Measurements from ENCODE around the gene SKA2. TPM values are rescaled to one million over a fixed set of nuclear protein-coding genes. Genes with fewer than 3 reads are reported as not detected.

The SKA2 gene
- total and polyA plus RNA-seq, 2 donors (not counting 3 experiments of a cell fraction or from before 2014, with no cell fraction given): 12.9 to 79.6 TPM

DNA sequence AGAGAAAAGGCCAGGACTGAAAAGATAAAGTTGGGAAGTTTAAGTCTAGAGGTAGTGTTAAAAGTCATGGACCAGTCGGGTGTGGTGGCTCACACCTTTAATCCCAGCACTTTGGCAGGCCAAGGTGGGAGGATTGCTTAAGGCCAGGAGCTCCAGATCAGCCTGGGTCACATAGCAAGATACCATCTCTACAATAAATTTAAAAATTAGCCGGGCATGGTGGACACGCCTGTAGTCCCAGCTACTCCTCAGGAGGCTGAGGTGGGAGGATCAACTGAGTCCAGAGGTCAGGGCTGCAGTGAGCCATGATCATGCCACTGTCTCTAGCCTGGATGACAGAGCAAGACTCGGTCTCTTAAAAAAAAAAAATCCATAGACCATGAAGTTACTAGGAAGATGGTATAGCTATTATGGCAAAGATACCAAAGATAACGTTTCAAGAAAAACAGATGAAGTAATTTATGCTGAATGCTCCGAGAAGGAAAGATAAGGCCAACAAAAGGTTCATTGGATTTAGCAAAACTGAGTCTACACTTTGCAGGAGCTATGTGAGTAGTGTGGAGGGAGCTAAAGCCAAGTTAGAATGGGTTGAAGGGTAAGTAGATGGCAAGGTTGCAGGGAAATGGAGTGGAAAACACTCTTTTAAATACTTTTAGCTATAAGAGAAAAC lies 60.0 kb downstream of the SKA2 start:
- H4K20me1 ChIP-seq (replicated peaks; ENCODE audit: control insufficient read depth, extremely low read depth, insufficient read depth, low read length): no peaks in the 10 kb centered on the region
- TF ChIP-seq MYC (IDR thresholded peaks at IDR 0.05; ENCODE audit: low read depth, low read length): no peak
- TF ChIP-seq POLR2A (IDR thresholded peaks at IDR 0.05; ENCODE audit: low read depth, low read length): no peak
- no peak for TF ChIP-seq EZH2 (IDR thresholded peaks at IDR 0.05; ENCODE audit: borderline replicate concordance, low read depth, low read length, severe bottlenecking)
- no peak for TF ChIP-seq FOS (IDR thresholded peaks at IDR 0.05; ENCODE audit: borderline replicate concordance, insufficient read depth, low read length)
- TF ChIP-seq, protein P1, sequence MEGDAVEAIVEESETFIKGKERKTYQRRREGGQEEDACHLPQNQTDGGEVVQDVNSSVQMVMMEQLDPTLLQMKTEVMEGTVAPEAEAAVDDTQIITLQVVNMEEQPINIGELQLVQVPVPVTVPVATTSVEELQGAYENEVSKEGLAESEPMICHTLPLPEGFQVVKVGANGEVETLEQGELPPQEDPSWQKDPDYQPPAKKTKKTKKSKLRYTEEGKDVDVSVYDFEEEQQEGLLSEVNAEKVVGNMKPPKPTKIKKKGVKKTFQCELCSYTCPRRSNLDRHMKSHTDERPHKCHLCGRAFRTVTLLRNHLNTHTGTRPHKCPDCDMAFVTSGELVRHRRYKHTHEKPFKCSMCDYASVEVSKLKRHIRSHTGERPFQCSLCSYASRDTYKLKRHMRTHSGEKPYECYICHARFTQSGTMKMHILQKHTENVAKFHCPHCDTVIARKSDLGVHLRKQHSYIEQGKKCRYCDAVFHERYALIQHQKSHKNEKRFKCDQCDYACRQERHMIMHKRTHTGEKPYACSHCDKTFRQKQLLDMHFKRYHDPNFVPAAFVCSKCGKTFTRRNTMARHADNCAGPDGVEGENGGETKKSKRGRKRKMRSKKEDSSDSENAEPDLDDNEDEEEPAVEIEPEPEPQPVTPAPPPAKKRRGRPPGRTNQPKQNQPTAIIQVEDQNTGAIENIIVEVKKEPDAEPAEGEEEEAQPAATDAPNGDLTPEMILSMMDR (IDR thresholded peaks at IDR 0.05; ENCODE audit: extremely low read depth in 1 of 2, insufficient read depth in 1 of 2, low read depth in 1 of 2, low read length in 2 of 2): no peak
- TF ChIP-seq POLR2AphosphoS5 (IDR thresholded peaks at IDR 0.05; ENCODE audit: insufficient read depth, low read depth, low read length): no peak
- TF ChIP-seq, protein P2, sequence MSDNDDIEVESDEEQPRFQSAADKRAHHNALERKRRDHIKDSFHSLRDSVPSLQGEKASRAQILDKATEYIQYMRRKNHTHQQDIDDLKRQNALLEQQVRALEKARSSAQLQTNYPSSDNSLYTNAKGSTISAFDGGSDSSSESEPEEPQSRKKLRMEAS (IDR thresholded peaks at IDR 0.05; ENCODE audit: insufficient read depth, insufficient read length): no peak
- TF ChIP-seq GATA2 (IDR thresholded peaks at IDR 0.05; ENCODE audit: insufficient read depth, insufficient read length, low read depth, low read length): no peak
- TF ChIP-seq JUN (IDR thresholded peaks at IDR 0.05; ENCODE audit: borderline replicate concordance, insufficient read depth, insufficient read length, low read depth): no peak
- H3K27ac ChIP-seq (ENCODE audit: insufficient read depth, low read depth, low read length): peak overlapping the region; percentile 83
- H3K9ac ChIP-seq (replicated peaks; ENCODE audit: extremely low read depth, insufficient read depth, low read length): peak overlapping the region; percentile 59
- no peak overlapping the region for H3K4me2 ChIP-seq (ENCODE audit: insufficient read depth, low read length)
- FAIRE-seq (no peak), DNase-seq (ENCODE audit: low read depth, low spot score) (no peak)
- no peak overlapping the region for H3K4me3 ChIP-seq (replicated peaks in 1 of 3; ENCODE audit: insufficient read depth in 1 of 3, low read depth in 1 of 3, low read length in 3 of 3)
- no peaks in the 10 kb centered on the region for H3K27me3 ChIP-seq (ENCODE audit: control insufficient read depth in 2 of 2, insufficient read depth in 2 of 2, low read length in 2 of 2)
- no peak overlapping the region for H2AFZ ChIP-seq (ENCODE audit: low read depth, low read length)
- H3K4me1 ChIP-seq (ENCODE audit: control insufficient read depth, extremely low read depth, insufficient read depth, low read length): peaks cover 27% of the 10 kb centered on the region
- dilution Hi-C loops (cut with MboI; ENCODE audit: extremely low pct_ligation_motif_present, low sequenced_read_pairs): no loop called here
- CTCF ChIA-PET: interaction anchor here (0.7 to 1.6 kb wide), 6 partner anchors 9 to 23 kb away, joined by 3 to 6 read pairs (median 4); partner anchors contain the start of gene TRIM37
- intact Hi-C loops (cut with micrococcal nuclease): loop anchor here (5.0 kb wide), 2 partner anchors 57 to 578 kb away; no protein-coding TSS in a partner anchor
- no peaks in the 10 kb centered on the region for H3K36me3 ChIP-seq (ENCODE audit: control insufficient read depth in 2 of 2, extremely low read depth in 1 of 2, insufficient read depth in 2 of 2, low read length in 2 of 2)
- H3K9me1 ChIP-seq (replicated peaks; ENCODE audit: control insufficient read depth, extremely low read depth, insufficient read depth, low read length): no peaks in the 10 kb centered on the region
- H3K79me2 ChIP-seq (ENCODE audit: control insufficient read depth, insufficient read depth, low read length): peaks cover 47% of the 10 kb centered on the region
- H3K9me3 ChIP-seq (replicated peaks; ENCODE audit: control insufficient read depth, insufficient read depth, low read length): no peaks in the 10 kb centered on the region
- BruUV-seq (replicated peaks): no TSS peak
- POLR2A ChIA-PET: no interaction called here
